Daoy (cell line): ENCODE results near the gene SLC17A5. TPM values are rescaled to one million over a fixed set of nuclear protein-coding genes. Genes with fewer than 3 reads are reported as not detected.
A peak's percentile ranks its signal among the peaks of the same experiment; 100 is the strongest.
"Not testable (repeated sequence)": the region's sequence is repeated elsewhere in the genome, so short reads cannot be mapped to it uniquely, and the experiment has no call there.

Experiments
- DNase-seq: peaks from one replicate; pipeline ENCODE4 v3.0.0-alpha.2; 2015; ENCODE audit warnings: low read depth
- total RNA-seq: library from RNA; depleted of rRNA; stranded (reverse); fragments of >200 nt; shearing (Covaris generic); gene quantifications from 2 replicates; pipeline ENCODE4 v1.2.3, GENCODE V29; 2014; rRNA removed

SLC17A5 gene
- total RNA-seq, result 4.8 and 5.0 TPM in 2 replicates

GRCh38 chr6:73653571-73654424, at the start of gene SLC17A5:
TSS of gene SLC17A5 (minus strand) at chr6:73653992. CDS start at chr6:73653886, 106 bp downstream.
- DNase-seq, result peak; percentile 96

DNA sequence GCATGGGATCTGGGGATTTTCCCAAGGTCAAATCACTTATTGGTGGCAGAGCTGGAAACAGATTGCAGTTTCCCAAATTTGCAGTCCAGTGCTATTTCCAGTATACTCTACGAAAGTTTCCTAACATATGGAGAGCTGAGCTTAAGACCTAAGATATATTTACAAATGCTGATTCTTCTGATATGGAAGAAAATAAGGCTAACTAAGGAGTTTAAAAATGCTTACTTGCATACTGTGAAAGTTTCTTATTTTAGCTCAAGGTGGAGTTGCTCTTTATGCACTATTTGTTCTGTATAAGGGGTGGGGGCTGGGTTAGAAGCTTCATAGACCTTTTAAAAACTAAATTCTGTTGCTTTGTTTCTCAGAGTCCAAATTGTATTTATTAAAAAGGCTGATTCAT, 49.7 kb upstream of the SLC17A5 start:
- DNase-seq, result no peak

- DNase-seq, result no peak
Measured at GRCh38 chr6:73702444-73702843, 48.7 kb upstream of the SLC17A5 start.

DNA sequence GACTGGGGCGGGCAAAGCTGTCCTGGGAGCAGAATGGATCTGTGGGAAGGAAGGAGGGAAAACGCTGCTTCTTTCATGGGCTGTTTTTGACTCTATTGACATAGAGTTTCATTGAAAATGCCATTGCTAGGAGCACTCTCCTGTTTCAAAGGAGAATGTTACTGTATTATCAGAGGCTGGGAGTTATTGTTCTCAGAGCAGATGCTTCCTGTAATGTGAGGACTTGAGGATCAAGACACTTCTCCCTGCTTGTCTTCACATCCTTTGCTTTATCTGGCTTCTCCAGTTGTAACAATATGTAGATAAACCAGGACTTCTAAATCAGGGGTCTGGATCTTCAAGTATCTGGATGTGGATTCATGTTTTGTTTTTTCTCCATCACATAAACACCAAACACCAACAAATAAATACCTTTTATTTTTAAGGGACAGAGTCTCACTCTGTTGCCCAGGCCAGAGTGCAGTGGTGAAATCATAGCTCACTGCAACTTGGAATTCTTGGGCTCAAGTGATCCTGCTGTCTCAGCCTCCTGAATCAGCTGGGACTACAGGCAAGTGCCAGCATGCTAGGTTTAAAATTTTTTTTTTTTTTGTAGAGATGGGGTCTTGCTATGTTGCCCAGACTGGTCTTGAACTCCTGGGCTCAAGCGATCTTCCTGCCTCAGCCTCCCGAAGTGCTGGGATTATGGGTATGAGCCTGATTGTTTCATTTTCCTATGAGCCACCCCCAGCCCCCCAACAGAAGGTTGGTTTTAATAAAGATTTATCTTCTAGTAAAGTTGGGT, 46.1 kb upstream of the SLC17A5 start:
- DNase-seq, result no peak

GRCh38 chr6:73696966-73697655, 43.3 kb upstream of the SLC17A5 start:
- DNase-seq, result peak; percentile 30

- peak; percentile 83 for DNase-seq
Measured at GRCh38 chr6:73695619-73696421, 42.0 kb upstream of the SLC17A5 start, which contains the start of gene CD109. TSS of gene CD109 (plus strand) at chr6:73696203. CDS start at chr6:73696216, 13 bp downstream.

- DNase-seq, result peak; percentile 79
Measured at GRCh38 chr6:73694711-73695411, 41.1 kb upstream of the SLC17A5 start.

GRCh38 chr6:73691512-73691911, 37.7 kb upstream of the SLC17A5 start:
- DNase-seq, result peak; percentile 45

DNA sequence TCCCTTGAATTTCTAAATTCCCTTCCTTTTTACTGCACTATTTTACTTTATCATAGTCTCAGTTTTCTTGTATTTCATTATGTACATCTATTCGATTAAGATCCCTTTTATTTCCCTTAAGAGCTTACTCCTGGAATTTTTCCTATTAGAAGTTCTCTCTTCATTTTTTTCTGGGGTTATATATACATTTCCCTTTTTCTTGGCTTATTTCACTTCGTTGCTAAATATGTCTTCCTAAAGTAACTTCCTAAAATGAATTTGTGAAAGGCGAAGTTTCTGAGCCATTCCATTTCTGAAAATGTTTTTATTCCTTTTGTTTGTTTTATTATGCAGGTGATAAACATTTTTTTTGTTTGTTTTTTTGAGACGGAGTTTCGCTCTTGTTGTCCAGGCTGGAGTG, 36.3 kb upstream of the SLC17A5 start:
- no peak for DNase-seq

DNA sequence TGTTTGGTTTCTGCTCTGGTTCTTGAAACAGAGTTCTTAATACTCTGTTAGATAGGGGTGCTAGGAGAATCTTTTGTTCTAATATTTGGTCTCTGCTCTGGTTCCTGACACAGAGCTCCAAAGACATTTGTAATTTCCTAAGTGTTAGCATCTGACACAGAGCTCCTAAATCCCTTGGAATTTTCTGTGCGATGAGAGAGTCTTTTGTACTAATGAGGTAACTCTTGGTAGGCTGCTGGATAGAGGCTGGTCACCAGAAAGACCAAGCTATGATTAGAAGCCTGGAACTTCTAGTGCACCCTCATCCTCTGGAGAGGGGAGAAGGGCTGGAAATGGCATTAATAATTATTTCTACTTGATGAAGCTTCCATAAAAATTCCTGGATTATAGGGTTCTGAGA, 34.6 kb upstream of the SLC17A5 start:
- no peak for DNase-seq

GRCh38 chr6:73683574-73683973, 29.8 kb upstream of the SLC17A5 start:
- not testable (repeated sequence) for DNase-seq

DNA sequence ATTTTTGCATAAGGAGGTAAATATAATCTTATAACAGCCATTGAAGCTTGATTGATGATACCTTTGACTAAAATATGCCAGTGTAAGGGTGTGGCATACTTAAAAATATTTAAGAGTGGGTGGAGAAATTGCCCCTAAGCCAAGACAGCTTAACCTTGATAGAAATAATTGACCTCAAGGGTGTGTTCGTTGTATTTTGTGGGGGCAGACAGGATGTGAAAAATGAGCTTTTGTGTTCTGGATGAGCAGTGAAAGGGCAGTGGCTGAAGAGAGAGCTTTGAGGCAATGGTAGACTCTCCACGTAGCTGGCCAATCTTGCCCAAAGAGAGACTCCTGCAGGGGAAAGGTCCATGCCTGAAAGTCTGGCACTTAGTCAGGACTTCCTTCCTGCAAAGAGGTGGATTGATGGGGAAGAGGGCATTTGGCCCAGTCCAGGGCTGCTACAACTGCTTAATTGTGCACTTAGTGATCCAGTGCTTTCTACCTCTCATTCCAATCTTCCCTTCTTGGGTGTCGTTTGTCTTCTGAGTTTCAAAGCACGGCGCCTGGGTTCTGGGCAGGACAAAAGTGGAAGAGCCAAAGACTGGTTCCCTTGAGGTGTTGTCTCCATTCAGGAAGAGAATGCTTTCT, 26.6 kb upstream of the SLC17A5 start:
- no peak for DNase-seq

GRCh38 chr6:73679846-73680245, 26.1 kb upstream of the SLC17A5 start:
- not testable (repeated sequence) for DNase-seq

- DNase-seq, result no peak
Measured at GRCh38 chr6:73679009-73679408, 25.2 kb upstream of the SLC17A5 start.

DNA sequence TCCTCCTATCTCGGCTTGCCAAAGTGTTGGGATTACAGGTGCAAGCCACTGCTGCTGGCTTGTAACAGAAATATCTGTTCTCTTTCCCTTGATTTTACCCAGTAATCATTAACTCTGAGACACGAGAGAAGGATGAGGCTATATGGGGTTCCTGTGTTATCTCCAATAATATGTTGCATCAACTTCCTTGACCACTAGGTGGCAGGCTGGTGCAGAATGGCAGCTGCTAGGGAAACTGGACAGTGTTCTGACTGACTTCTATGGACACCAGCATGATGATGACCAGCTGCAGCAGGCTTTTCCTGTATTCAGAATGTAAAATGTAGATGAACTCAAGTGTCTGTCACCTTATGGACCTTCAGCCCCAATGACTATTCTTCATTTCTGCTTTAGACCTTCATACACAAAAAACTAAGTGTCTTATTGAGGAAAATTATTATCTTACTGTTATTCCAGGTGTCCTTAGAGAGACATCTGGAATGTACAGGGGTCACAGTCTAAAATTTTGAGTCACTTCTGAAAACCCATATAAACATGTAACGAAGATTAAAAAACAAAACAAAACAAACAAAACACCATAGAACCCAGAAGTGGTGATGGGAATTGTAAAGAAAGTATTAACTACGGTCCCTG, 21.8 kb upstream of the SLC17A5 start:
- peak; percentile 84 for DNase-seq

DNA sequence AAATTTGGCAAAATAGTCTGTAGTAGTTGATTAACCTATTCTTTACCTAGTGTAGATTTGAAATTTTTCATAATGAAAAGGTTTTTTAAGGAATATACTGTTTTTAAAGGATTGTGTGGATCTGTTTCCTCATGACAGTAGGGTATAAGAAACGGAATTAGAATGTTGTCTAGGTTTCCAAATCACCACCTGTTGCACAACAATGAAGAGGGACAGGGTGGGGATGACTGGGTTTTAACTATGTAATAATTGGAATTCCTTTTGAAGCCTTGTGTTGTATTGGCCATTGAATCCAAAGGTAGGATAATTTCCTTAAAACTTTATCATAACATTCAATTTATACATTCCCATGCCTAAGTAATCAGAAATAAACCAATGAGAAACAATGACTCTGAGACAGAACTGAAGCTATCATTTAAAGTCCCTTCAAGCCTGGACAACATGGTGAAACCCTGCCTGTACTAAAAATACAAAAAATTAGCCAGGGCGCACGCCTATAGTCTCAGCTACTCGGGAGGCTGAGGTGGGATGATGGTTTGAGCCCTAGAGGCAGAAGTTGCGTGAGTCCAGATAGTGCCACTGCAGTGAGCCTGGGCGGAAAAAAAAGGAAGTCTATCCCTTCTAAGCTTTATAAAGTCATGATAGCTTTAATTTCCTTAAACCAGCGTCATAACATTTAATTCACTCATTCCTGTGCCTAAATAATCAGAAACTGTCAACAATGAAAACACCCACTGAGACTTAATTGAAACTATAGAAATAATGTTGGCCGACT, 18.3 kb upstream of the SLC17A5 start:
- DNase-seq, result no peak

- no peak for DNase-seq
Measured at GRCh38 chr6:73669005-73669404, 15.2 kb upstream of the SLC17A5 start.

DNA sequence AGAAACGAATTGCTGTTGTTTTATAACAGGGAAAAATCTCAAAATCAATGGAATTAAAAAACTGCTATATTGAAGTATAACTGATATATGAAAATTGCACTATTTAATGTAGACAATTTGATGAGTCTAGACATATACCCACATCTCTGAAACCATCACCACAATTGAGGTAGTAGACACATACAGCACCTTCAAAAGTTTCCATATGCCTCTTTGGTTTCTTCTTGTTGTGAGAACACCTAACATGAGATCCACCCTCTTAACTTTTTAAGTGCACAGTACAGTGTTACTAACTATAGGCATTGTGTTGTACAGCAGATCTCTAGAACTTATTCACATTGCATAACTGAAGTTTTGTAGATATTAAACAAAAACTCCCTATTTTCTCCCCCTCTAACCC, 14.0 kb upstream of the SLC17A5 start:
- no peak for DNase-seq

GRCh38 chr6:73666393-73666792, 12.6 kb upstream of the SLC17A5 start:
- no peak for DNase-seq
